Trophoblast cell (in vitro differentiated cells and primary cell): ENCODE data around the gene CASTOR2.
"Not testable (repeated sequence)": the region's sequence is repeated elsewhere in the genome, so short reads cannot be mapped to it uniquely, and the experiment has no call there.

ENCODE experiments used
- DNase-seq, 2 donors: peaks; one replicate each; pipeline ENCODE4 v3.0.0-alpha.2; 2016
- H2AFZ ChIP-seq: 2 replicates; pipeline ENCODE4 v1.6.1; 2013; ENCODE audit warnings: low read length, moderate library complexity, mild to moderate bottlenecking; ENCODE audit not compliant: insufficient read depth, poor library complexity
- H2AK5ac ChIP-seq: 2 replicates; pipeline ENCODE4 v1.6.1; 2013; ENCODE audit warnings: mild to moderate bottlenecking, low read length
- H2BK120ac ChIP-seq: 2 replicates; pipeline ENCODE4 v1.6.1; 2013; ENCODE audit warnings: low read length, mild to moderate bottlenecking, moderate library complexity; ENCODE audit not compliant: insufficient read depth, poor library complexity
- H2BK12ac ChIP-seq: 2 replicates; pipeline ENCODE4 v1.6.1; 2013; ENCODE audit warnings: mild to moderate bottlenecking, low read length, moderate library complexity
- H2BK5ac ChIP-seq: 2 replicates; pipeline ENCODE4 v1.6.1; 2013; ENCODE audit warnings: low read length, low read depth, moderate library complexity, mild to moderate bottlenecking; ENCODE audit not compliant: poor library complexity
- H3K14ac ChIP-seq: 2 replicates; pipeline ENCODE4 v1.6.1; 2013; ENCODE audit warnings: mild to moderate bottlenecking, low read length
- H3K18ac ChIP-seq: 2 replicates; pipeline ENCODE4 v1.6.1; 2013; ENCODE audit warnings: mild to moderate bottlenecking, low read length
- H3K23ac ChIP-seq: 2 replicates; pipeline ENCODE4 v1.6.1; 2013; ENCODE audit warnings: low read length
- H3K27ac ChIP-seq: 2 replicates; pipeline ENCODE4 v1.5.1; 2013; ENCODE audit warnings: low read depth, mild to moderate bottlenecking, inconsistent platforms, low read length, moderate library complexity
- H3K27me3 ChIP-seq: 2 replicates; pipeline ENCODE4 v1.6.1; 2013; ENCODE audit warnings: inconsistent platforms, mild to moderate bottlenecking, low read length, moderate library complexity; ENCODE audit not compliant: insufficient read depth
- H3K36me3 ChIP-seq, 2 experiments: 1 replicate in 1 of 2; 2 replicates in 1 of 2; pipeline ENCODE4 v1.6.1; 2013; ENCODE audit warnings: low read length in 2 of 2, mild to moderate bottlenecking in 2 of 2, moderate library complexity in 1 of 2; ENCODE audit not compliant: insufficient read depth in 2 of 2, control insufficient read depth in 1 of 2
- H3K4ac ChIP-seq: 2 replicates; pipeline ENCODE4 v1.6.1; 2013; ENCODE audit warnings: low read depth, mild to moderate bottlenecking, low read length, moderate library complexity
- H3K4me1 ChIP-seq, 2 experiments: 1 replicate in 1 of 2; 2 replicates in 1 of 2; pipeline ENCODE4 v1.6.1; 2013; ENCODE audit warnings: low read length in 2 of 2, mild to moderate bottlenecking in 2 of 2, moderate library complexity in 1 of 2; ENCODE audit not compliant: insufficient read depth in 2 of 2, control insufficient read depth in 1 of 2
- H3K4me2 ChIP-seq: 2 replicates; pipeline ENCODE4 v1.6.1; 2013; ENCODE audit warnings: inconsistent platforms, mild to moderate bottlenecking, low read length, moderate library complexity
- H3K4me3 ChIP-seq: 2 replicates; pipeline ENCODE4 v1.5.1; 2013; ENCODE audit warnings: mild to moderate bottlenecking, low read depth, low read length, inconsistent platforms
- H3K79me1 ChIP-seq: one replicate; pipeline ENCODE4 v1.6.1; 2013; ENCODE audit warnings: low read length
- H3K79me2 ChIP-seq: 2 replicates; pipeline ENCODE4 v1.6.1; 2013; ENCODE audit warnings: low read length, mild to moderate bottlenecking; ENCODE audit not compliant: control insufficient read depth, insufficient read depth, poor library complexity
- H3K9ac ChIP-seq: 2 replicates; pipeline ENCODE4 v1.6.1; 2013; ENCODE audit warnings: mild to moderate bottlenecking, low read length
- H3K9me3 ChIP-seq: 2 replicates; pipeline ENCODE4 v1.6.1; 2013; ENCODE audit warnings: low read depth, mild to moderate bottlenecking, control low read depth, inconsistent platforms, low read length; ENCODE audit not compliant: insufficient read depth
- H4K12ac ChIP-seq: 2 replicates; pipeline ENCODE4 v1.6.1; 2013; ENCODE audit warnings: low read depth, mild to moderate bottlenecking, low read length, moderate library complexity
- H4K8ac ChIP-seq: 2 replicates; pipeline ENCODE4 v1.6.1; 2013; ENCODE audit warnings: low read depth, mild to moderate bottlenecking, low read length, moderate library complexity
- H4K91ac ChIP-seq: one replicate; pipeline ENCODE4 v1.6.1; 2013; ENCODE audit warnings: low read depth, mild to moderate bottlenecking, low read length, moderate library complexity
- WGBS: extraction: QIAGEN DNeasy Blood & Tissue Kit; methylation state at CpG from one replicate; pipeline ENCODE4 v1.1.7; 2013; ENCODE audit warnings: missing lambda C conversion rate; ENCODE audit not compliant: insufficient read length, insufficient coverage; ENCODE audit errors: extremely low coverage; 5-methylcytosine and 5-hydroxymethylcytosine counted together

The CASTOR2 gene

DNA sequence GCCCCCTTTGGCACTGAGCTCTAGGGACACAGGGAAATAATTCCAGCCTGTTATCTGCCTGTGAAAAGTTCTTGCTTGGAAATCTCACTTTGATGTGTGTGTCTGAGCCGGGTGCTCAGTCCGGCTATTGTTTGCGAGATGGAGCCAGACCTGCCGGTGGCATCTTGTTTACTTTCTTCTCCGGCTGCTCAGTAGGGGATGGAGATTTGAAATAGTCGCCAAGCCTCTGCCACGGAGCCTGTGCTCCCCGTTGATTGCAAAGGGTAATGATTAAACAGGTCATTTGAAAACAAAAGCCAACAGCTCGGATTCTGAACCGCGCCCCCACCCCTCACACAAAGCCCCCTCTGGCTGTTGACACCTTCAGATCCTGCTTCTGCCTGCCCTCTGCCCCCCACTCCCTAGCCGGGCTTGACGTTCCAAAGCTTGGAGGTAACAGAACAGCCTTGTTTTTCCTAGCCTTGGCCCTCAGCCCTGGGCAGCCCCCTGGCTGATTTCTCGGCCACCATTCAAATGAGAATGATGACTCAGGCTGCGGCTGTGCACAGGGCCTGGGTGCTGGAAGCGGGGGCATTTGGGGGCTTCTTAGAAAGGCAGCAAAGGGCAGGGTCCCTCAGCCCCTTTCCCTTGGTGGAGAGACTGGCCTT lies 1.8 kb downstream of the CASTOR2 start:
- not testable (repeated sequence) for H2BK12ac ChIP-seq, H2BK5ac ChIP-seq, DNase-seq, H3K4me1 ChIP-seq, H3K9me3 ChIP-seq, H3K27ac ChIP-seq, H2AFZ ChIP-seq, H3K14ac ChIP-seq, H3K18ac ChIP-seq, H4K91ac ChIP-seq, H4K12ac ChIP-seq, H3K4me2 ChIP-seq, H3K4ac ChIP-seq, H3K9ac ChIP-seq, H3K27me3 ChIP-seq, H2AK5ac ChIP-seq, H4K8ac ChIP-seq, H2BK120ac ChIP-seq, H3K36me3 ChIP-seq, H3K4me3 ChIP-seq, H3K23ac ChIP-seq, H3K79me2 ChIP-seq, H3K79me1 ChIP-seq
- WGBS, result no CpG with 5 or more reads among the region's 16 CpGs

DNA sequence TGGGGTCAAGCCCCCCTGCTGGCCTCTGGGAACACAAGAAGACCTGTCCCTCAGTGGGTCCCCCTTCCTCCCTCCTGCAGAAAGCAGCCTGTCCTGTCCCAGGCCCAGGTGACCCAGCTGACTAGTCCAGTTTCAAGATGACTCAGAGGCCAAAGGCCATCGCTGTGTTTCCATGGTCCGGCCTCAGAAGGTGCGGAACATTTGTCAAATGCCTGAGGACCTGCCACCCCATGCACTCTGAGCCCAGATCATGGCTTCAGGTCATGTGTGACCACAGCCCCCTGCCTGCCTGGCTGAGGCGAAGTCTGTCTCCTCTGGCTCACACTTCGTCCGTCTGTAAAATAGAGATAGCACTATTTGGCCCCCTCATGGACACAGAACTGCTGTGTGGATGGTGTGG lies 2.4 kb downstream of the CASTOR2 start:
- H3K23ac ChIP-seq, H2BK120ac ChIP-seq, H4K8ac ChIP-seq, H3K79me2 ChIP-seq, H3K14ac ChIP-seq, H3K9ac ChIP-seq, H3K4me3 ChIP-seq, H3K79me1 ChIP-seq, H3K27ac ChIP-seq, H2BK12ac ChIP-seq, H3K4me1 ChIP-seq, H4K12ac ChIP-seq, H2BK5ac ChIP-seq, H2AK5ac ChIP-seq, H3K9me3 ChIP-seq, H3K4ac ChIP-seq, H3K27me3 ChIP-seq, H2AFZ ChIP-seq, H3K36me3 ChIP-seq, H3K4me2 ChIP-seq, DNase-seq, H4K91ac ChIP-seq, H3K18ac ChIP-seq: not testable (repeated sequence)
- no CpG with 5 or more reads among the region's 6 CpGs for WGBS

DNA sequence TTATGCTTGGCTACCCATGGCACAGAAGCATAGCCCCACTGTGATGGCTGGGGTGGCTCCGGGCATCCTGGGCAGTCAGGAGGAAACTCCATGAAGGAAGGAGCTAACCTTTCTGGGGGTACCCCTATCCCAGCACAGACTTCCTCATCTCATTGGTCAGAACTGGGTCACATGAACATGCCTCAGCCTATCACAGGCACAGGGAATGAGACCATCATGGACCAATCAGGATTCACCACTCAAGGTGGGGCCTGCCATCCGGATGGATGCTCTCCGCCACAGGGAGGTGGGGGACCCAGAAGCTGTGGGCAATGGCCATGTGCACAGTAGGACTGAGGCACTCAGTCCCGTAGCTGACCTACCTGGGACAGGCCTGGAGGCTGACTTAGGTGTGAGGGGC lies 6.9 kb downstream of the CASTOR2 start:
- not testable (repeated sequence) for H2BK120ac ChIP-seq
- no CpG with 5 or more reads among the region's 4 CpGs for WGBS

DNA sequence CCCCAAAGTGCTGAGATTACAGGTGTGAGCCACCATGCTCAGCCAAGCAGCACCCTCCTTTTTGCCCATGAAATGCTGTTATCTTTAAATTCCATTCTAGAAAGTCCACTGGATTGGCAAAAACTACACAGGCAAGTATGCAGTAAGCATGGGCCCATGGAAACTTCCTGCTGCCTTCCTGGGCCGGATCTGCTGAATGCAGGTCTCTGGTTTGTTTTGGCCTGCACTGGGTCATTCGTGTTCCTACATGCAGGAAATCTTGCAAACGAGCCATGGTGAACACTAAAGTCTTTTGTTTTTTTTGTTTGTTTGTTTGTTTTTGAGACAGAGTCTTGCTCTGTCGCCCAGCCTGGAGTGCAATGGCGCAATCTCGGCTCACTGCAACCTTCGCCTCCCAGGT lies 7.9 kb downstream of the CASTOR2 start:
- not testable (repeated sequence) for H2AK5ac ChIP-seq, H4K8ac ChIP-seq, H2BK120ac ChIP-seq, H3K79me1 ChIP-seq, H3K4ac ChIP-seq, H3K9me3 ChIP-seq, H3K4me3 ChIP-seq, H3K9ac ChIP-seq, H3K27me3 ChIP-seq, H3K27ac ChIP-seq, H3K18ac ChIP-seq, H4K12ac ChIP-seq, H3K14ac ChIP-seq, H4K91ac ChIP-seq, H3K36me3 ChIP-seq, H2BK12ac ChIP-seq, H3K4me1 ChIP-seq, H3K4me2 ChIP-seq, H3K23ac ChIP-seq, H3K79me2 ChIP-seq, H2AFZ ChIP-seq, H2BK5ac ChIP-seq
- WGBS, result no CpG with 5 or more reads among the region's 7 CpGs
- DNase-seq, result peak in 1 of 2 donors; percentile 40

More for the DNA sequence above, 6.9 kb downstream of the CASTOR2 start:
- H3K27ac ChIP-seq, H3K79me2 ChIP-seq, H3K14ac ChIP-seq, H2AFZ ChIP-seq, H3K27me3 ChIP-seq, H2BK12ac ChIP-seq, H2AK5ac ChIP-seq, H3K9ac ChIP-seq, H3K4ac ChIP-seq, H3K4me2 ChIP-seq, H3K4me1 ChIP-seq, H4K8ac ChIP-seq, H3K23ac ChIP-seq, H3K4me3 ChIP-seq, H2BK5ac ChIP-seq, DNase-seq, H3K18ac ChIP-seq, H3K36me3 ChIP-seq, H4K12ac ChIP-seq, H3K79me1 ChIP-seq, H3K9me3 ChIP-seq, H4K91ac ChIP-seq: not testable (repeated sequence)
